HG02763 (cell line): ENCODE results near the gene ARHGAP15.

Experiments used
- ATAC-seq: cut with Tn5 transposase; IDR thresholded peaks from one replicate; pipeline ENCODE4 v1.9.1; 2021; ENCODE audit warnings: mild to moderate bottlenecking, moderate library complexity; ENCODE audit not compliant: unreplicated experiment

The ARHGAP15 gene

DNA sequence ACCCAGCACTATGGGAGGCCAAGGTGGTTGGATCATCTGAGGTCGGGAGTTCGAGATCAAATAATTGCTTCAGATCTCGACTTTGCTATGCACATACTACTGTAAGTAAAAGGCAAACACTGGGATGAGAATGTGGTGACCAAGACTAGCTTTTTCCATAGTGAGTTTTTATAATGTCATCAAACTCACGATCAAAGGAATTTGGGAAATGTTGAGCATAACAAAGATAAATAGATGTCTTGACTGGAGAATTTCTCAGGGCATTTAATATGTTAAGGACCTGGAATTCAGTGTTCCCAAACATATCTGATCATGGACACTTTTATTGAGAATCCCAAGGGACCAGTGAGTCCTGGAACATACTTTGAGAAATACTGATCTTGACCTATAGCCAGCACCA, 205.6 kb downstream of the ARHGAP15 start:
- ATAC-seq: no peak

DNA sequence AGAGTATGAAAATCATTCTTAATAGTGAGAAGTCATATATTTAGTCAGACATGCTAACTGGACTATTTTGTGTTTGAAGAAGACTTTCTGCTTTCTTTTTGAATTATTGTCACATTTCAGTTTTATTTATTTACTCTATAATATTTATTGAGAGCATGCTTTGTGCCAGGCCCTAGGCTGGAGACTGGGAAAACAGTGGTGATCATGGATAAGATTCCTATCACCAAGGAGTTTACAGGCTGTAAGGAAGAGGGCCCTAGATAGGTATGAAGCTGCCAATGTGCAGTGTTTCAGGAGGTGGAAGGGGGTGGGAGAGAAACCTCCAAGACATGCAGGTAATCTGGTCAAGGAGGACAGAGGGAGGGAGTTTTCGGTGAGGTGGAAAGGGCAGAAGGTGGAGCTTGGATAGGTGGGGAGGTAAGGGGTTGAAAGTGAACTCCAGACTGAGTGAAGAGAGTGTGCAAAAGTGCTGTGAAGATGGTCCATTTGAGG, 207.5 kb downstream of the ARHGAP15 start:
- ATAC-seq: no peak

DNA sequence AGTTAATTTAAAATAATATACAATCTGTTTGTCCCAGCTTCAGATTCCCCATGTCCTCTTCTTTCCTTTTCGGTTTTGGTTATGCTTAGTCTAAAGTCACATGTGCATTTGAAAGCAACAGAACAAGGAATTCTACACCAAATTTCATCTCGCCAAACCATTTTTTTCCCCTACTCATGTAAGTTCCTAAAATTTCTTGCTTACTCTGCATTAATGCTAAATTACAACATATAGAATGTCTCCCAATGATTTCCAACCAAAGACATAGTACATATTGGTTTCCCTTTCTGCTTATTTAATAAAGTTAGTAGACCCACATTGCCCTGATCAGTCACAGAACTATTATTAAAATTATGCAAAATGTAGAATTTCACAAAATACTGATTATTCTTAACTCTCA, 212.3 kb downstream of the ARHGAP15 start:
- ATAC-seq: no peak

DNA sequence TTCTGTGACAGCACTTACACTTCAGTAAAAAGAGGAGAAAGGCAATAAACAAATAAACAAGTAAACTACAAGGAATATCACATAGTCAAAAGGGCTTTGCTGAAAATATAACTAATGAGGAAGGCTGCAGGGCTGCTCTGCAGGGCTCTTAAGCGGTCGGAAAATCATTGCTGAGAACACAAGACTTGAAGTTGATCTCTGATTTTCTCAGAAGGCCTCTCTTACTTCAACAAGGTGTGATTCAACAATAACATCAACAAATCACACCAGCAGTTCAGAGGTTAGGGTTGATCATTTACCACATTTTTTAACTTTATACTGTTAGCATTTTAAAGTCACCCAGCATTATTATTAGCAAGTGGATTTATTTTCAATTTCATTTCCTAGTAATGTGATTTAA, 215.6 kb downstream of the ARHGAP15 start:
- ATAC-seq: no peak

DNA sequence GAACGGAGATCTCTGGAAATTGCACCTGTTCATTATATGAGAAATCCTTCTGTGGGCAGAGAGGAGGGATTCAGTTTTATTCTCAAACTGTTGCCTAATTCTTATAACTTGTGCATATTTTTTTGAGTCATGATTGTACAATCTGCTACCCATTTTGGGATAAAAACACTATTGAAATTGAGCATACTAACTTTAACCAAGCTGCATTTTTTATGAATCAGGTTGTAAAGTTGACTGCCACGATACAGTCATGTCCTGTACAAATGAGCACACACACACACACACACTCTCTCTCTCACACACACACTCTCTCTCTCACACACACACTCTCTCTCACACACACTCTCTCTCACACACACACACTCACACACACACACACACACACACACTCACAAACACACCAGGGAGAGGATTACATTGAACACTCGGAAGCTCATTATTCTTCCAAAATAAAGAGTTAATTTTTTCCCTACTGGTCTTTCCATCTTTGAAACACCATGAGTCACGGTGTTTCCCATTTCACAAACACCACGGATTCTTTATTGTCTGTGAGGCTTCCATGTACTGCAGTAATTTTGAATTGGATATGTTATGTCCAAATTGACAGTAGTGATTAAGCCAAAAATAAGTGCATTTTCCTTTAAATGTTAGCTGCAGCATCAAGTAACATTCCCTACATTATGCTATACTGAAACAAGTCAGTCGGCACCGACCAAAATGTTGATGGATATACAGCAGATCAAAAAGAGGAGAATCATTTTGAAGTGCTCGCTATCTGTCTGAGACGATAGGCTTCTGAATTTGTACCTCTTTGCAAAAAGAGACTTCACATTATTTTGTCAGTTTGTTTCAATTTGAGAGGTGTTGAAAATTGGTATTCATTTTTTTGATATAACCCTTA, 216.9 kb downstream of the ARHGAP15 start:
- ATAC-seq: no peak

DNA sequence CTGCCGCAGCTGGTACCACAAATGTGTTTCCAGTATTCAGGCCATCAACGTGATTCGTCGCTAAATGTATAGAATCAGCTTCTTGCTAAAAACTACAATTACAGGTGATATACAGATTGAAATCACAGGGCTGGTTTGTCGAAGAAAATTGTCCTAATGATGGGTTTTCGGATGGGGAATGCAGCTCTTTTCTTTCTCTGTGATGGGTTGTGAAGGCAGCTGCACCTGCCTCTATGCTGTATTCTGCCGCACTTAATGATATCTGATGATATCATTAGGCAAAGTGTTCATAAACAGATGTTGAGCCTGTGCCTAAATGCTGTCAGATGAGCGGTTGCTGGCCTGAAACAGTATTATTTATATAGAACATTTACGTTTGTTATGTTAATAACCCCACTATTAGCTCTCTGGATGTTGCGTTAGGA, 218.1 kb downstream of the ARHGAP15 start:
- ATAC-seq: no peak

DNA sequence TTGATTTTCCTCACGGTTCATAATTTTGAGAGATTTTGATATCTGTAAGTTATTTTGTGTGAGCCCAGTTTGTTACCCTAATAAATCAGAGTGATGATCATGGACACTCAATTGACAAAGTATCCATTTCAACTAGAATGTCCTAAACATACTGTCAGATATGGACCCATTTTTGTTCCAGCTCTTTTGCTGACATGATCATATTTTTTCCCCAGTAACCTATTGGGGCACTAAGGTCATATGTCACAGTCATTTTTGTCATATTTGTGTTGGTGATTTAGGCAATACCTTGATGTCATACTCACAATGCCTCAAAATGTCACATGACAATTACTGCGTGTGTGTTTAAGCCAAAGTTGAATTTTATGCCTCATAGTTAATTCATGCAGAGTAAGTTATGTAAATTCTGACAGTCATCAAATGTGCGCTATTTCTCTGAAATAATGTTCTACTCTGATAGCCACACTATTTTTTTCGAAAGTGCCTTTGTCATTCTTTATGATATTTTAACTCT, 218.7 kb downstream of the ARHGAP15 start:
- no peak for ATAC-seq

DNA sequence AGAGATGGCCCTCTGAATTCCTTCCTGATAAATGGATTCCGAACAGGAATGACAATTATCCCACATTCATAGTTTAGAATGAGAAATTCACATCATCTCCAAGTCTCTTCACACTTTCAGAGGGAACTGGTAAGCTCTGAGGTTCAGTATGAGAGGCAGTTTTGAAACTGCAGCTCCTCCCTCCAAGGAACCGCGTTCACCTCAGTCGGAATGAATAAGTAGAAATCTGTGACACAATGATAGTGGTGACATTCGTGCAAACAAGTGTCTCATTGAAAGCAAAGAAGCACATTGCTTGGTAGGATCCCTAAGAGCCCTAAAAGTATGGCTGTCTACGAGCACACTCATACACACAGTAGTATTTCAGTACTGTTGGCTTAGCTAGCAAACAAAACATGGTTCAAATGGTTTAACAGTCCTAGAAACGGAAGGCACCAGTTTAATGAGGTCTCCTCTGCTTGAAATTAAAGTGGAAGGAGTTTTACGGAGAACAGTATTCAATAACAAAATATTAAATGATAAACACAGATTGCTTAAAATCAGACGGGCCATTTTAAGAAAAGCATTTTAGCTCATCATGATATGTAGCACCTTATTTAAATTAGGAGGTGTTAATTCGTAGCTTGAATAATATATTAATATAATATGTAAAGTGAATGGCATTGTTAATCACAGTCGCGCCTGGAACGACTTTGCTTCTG, 225.0 kb downstream of the ARHGAP15 start:
- ATAC-seq: no peak

DNA sequence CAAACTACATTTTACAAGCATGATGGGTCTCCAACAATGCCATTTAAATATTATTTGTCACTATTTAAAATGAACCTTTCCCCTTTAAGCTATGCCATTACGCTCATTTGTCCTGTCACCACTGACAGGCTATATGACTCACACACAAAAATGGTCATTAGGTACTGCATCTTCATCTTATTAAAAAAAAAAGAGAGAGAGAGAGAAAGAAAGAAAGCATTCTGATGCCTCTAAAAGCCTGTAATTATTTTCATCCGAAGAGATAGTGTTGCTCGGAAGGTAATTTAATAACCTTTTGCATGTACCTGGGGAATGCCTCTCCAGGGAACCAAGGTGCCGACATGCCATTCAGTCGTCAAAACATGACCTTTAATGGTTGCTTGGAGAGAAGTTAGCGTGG, 226.7 kb downstream of the ARHGAP15 start:
- ATAC-seq: no peak

DNA sequence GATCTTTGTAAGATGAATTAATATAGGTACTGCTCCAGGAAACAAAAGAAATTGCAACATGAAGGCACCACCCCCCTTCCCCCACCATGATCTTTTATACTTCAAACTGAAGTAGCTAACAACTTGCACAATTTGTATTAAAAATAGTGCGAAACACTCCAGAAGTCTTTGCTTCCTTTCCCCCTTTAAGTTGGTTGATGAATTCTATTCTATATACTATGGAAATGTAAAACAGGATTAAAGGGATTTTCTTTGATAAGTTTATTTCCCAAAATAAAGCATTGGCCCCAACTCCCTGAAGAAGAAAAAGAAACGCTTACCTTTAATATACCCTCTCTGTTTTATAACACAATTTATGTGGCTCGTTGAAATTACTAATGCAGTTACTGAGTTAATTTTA, 227.1 kb downstream of the ARHGAP15 start:
- no peak for ATAC-seq

DNA sequence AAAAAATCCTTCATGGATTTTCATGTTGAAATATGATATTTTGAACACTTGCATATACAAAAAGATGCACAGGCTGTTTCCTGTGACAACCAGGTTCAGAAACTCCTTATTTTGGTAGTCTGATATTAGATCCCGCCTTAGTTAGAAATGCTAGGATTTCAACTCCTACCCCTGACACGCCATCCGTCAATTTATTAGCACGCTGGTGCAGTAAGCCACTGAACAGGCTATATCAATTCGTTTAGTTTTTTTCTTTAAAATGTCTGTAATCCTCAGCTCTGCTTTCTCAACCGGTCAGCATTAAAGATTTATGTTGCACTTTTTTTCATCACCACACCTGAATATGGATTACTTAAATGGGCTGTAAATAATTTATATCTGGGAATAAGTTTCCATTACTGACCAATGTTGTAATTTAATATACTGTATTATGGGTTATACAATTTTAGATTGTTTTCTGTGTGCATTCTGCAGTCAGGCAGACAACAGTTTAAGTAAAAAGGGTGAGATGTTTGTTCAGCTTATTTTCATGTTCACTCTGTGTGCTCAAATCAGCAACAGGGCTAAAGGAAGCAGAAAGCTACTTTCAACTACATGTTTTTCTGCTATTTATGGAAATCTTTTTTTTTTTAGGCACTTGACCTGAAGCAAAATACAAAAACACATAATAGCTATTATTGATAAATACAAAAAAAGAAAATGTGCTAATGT, 227.7 kb downstream of the ARHGAP15 start:
- no peak for ATAC-seq

DNA sequence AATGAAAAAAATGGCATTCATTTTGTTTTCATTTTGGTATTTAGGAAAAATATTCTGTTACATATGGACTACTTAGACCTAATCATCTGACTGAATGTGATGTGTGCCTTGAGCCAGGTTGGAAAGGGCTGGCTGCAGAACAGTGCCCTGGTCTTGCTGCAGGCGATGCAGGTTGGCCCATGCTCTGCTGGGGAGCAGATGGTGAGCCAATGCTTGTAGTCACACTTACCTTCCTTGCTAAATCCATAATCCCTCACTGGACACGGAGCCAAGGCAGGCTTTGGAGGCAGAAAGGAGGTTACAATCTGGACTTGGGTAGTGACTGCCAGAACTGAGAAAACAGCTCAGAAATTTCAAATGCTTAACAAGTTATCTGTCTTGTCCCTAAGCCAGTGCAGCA, 228.7 kb downstream of the ARHGAP15 start:
- no peak for ATAC-seq

DNA sequence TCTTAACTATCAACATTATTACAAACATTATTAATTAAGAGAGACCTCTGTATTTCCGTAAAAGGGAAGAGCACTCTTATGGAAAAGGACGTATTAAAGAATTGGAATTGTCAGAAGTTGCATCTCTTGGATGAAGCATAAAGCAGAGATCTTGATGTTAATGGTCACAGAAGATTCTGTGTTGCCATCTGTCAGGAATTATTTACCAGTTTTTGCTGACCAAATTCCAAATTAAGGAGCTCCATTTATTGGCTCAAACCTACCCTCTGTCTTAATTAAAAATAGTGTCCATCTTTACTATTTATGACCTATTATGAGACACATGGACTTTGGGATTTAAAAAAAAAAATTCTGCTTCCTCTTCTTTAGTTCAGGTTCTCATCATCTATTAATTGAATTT, 232.1 kb downstream of the ARHGAP15 start:
- ATAC-seq: no peak

DNA sequence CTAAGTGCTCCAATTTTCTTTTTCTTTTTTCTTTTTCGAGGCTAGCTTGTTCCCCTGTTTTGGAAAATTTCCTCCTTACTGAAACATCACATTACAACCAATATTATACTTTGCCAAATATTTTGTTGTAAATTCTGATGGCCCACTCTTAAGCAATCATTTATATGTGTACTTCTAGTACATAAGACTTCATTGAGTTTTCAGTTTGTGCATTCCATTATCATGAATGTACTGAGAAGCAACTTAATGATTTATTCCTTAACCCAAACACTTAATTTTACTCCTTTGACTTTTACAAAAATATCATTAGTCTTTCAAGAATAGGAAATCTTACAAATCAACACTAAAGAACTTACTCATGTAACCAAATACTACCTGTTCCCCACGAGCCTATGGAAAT, 242.4 kb downstream of the ARHGAP15 start:
- ATAC-seq: no peak

DNA sequence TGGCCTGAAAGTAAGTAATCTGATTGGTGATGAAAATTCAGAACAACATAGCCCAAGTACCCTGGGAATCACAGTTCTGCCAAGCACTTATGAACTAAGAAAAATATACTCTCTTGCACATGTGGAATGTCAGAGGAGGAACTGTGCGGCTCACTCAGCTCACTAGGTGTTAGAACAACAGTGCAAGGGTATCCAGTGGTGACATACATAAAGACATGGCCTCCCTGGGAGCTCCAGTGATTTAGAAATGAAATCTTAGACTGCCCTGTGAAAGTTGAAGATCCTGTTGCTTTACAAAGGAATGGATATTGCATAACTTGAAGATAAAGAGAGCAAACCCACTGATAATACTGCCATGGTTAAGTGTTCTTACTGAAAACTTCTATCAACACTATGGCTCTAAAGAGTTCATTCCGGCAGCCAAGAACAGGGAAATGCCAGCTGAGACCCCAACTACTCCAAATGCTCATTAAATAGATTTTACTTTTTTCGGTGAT, 246.2 kb downstream of the ARHGAP15 start:
- no peak for ATAC-seq

DNA sequence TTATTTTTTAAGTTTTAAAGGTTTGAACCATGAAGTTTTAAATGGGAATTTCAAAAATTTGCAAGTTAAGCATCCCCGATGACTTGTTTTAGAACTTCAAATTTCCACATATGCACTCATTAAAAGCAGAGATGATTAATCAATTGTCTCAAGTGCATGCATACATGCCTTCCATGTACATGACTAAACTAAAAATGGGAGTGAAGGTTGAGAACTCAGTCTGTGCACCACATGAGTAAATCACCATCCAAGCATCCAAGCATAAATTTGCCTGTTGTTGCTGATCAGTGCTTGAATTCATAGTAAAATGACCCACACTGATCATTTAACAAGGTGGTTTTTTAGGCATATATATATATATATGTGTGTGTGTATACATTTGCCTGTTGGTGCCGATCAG, 249.8 kb downstream of the ARHGAP15 start:
- ATAC-seq: no peak

DNA sequence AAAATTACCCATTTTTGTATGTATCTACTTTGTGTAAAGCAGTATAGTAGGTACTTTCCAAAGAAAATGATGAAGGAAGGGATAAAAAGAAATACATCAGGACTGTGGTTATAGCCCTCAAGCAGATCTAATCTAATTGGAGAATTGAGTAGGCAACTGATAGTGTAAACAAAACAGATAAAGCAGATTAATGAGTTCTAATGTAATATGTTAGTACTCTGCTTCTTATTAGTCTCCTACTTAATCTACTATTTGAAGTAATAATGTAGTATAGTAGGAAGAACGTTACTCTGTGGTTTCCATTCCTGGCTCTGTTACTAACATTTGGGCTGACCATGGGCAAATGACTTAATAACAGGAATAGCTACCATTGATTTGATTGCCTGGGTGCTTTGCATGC, 250.7 kb downstream of the ARHGAP15 start:
- no peak for ATAC-seq

DNA sequence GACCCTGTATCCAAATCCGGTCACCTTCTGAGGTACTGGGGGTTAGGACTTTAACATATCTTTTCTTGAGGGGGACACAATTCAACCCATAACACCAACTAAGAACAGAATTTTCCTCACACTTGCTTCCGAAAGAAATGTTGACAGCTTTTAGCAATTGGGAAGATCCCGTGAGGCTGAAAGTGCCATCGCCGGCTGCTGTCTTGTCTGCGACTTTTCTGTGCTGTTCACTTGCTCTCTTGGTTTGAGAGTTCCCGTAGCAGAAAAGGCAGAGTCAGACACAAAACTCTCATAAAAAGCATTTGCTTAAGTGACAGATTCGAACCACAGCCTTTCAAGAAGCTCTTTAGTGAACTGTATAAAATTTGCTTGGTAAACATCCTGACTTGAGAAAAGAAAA, 253.4 kb downstream of the ARHGAP15 start:
- ATAC-seq: no peak

DNA sequence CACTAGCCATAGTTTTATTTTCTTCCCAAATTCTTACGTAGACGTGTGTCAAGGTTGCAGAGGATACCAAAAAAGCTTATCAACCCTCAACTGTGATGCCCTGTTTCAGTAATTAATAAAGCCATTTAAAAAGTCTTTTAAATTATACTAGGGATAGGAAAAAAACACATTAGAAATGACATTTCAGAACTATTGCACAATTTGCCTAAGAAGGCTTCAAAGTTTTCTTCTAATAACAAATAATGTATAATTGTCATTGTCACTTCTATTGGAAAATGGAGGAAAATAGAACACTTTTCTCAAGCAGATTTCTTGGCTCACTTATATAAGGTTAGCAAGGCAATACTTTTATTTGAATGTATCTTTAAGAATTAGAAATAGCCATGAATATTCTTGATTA, 253.8 kb downstream of the ARHGAP15 start:
- no peak for ATAC-seq

DNA sequence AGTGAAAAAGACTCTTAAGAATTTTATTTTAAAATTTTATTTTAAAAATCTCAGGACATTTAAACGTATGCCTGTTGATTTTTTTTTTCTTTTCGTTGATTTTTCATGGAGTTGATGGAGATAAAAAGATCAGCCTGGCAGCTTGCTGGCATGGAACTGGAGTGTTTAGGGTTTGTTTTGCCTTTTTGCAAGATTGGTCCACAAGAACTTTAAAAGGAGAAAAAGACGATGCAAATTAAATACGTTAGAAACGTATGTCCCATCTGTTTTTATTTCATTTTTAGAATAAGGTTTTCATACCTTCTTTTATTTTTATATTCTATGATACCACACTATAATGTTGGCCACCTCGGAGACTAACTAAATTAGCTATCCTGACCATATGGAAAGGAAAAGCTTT, 254.9 kb downstream of the ARHGAP15 start:
- ATAC-seq: no peak

DNA sequence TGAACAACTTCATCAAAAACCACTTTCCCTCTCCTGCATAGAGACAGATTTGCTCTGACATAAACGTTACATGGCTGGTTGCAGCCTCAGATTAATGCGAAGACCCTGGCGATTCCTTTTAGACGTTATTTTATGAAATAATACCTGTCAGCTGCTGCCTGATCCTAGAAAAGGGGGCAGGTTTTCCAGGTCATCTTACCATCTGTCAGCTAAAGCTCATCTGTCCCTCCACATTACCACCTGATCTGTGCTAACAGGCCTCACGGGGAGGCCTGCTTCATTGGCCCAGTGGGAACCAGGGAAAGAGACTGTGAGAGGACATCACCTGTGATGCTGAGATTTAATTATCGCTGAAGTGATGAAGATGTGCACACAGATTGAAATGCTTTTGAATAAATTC, 261.0 kb downstream of the ARHGAP15 start:
- ATAC-seq: no peak
